GM18868 (cell line): Measurements from ENCODE around the gene GIMD1.

ENCODE experiments used
- ATAC-seq: cut with Tn5 transposase; IDR thresholded peaks from one replicate; pipeline ENCODE4 v1.9.1; 2021; ENCODE audit warnings: mild to moderate bottlenecking, moderate library complexity; ENCODE audit not compliant: unreplicated experiment

Gene GIMD1

GRCh38 chr4:106315968-106316772 lies 52.4 kb downstream of the GIMD1 start, which contains the start of the genes AIMP1 and TBCK:
Gene AIMP1, plus strand, starts transcription at chr4:106316550. Its CDS starts 8,460 bp downstream, at chr4:106325010.
Gene TBCK, minus strand, starts transcription at chr4:106316209. Its CDS starts 7,249 bp downstream, at chr4:106308960.
- peak; percentile 85 for ATAC-seq

GRCh38 chr4:106315476-106315967 lies 53.1 kb downstream of the GIMD1 start:
- ATAC-seq: peak; percentile 21

- ATAC-seq: no peak
These were observed 53.6 kb downstream of the GIMD1 start for GRCh38 chr4:106314960-106315359.

- no peak for ATAC-seq
These were observed 55.5 kb downstream of the GIMD1 start for GRCh38 chr4:106312997-106313522.

GRCh38 chr4:106312377-106312776 lies 56.2 kb downstream of the GIMD1 start:
- ATAC-seq: no peak
